ENCODE measurements around the gene PLCB4. TPM values are rescaled to one million over a fixed set of nuclear protein-coding genes. Genes with fewer than 3 reads are reported as not detected.

Gene PLCB4
- total RNA-seq, 4 donors from 2014 or later: 30.7 to 61.8 (median 47.6) TPM

DNA sequence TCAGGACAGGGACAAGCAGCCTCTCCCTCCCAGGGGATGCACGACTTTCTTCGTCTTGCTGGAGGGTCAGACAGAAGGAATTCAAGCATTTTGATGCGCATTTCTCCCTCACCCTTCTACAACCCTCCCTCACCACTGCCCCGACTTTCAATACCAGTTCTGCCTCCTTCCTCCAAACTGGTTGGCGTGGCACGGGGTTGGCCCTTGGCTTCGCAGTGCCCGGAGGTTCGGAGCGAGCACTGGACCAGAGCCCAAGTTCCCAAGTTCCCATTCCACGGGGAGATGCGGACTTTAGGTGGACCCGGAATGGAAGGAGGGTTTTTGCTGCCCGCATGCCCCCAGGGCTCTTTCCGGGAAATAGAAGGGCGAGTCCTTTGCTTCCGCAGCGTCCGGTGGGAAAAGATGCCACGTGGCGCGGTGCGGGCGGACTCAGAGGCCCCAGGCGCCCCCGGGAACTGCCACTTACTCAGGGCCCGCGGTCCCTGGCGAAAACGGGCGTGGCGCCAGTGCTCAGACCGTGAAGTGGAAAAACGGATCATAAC is 437.5 kb downstream of the PLCB4 start:
- peaks cover 4 to 30% (median 25%) of the 10 kb centered on the region in 4 donors for H3K4me1 ChIP-seq
- peaks cover 0 to 65% (median 12%) of the 10 kb centered on the region in 4 donors for H3K27me3 ChIP-seq
- no peak for DNase-seq (ENCODE audit: extremely low spot score)
- no peaks in the 10 kb centered on the region for H3K36me3 ChIP-seq
- H3K9me3 ChIP-seq: no peaks in the 10 kb centered on the region
- intact Hi-C loops (cut with DNase I): no loop called here
- TF ChIP-seq POLR2A (IDR thresholded peaks at IDR 0.05; ENCODE audit: low read depth) (no peak), EP300 (IDR thresholded peaks at IDR 0.05) (no peak), POLR2AphosphoS5 (IDR thresholded peaks at IDR 0.05) (no peak)
- TF ChIP-seq, protein P1, sequence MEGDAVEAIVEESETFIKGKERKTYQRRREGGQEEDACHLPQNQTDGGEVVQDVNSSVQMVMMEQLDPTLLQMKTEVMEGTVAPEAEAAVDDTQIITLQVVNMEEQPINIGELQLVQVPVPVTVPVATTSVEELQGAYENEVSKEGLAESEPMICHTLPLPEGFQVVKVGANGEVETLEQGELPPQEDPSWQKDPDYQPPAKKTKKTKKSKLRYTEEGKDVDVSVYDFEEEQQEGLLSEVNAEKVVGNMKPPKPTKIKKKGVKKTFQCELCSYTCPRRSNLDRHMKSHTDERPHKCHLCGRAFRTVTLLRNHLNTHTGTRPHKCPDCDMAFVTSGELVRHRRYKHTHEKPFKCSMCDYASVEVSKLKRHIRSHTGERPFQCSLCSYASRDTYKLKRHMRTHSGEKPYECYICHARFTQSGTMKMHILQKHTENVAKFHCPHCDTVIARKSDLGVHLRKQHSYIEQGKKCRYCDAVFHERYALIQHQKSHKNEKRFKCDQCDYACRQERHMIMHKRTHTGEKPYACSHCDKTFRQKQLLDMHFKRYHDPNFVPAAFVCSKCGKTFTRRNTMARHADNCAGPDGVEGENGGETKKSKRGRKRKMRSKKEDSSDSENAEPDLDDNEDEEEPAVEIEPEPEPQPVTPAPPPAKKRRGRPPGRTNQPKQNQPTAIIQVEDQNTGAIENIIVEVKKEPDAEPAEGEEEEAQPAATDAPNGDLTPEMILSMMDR (IDR thresholded peaks at IDR 0.05): no peak
- H3K4me3 ChIP-seq: peak overlapping the region in 3 of 4 donors; percentile 10 to 22 (median 15)
- 24% methylated on average over 15 of the region's 34 CpGs for WGBS
- no peak overlapping the region for H3K27ac ChIP-seq (replicated peaks in 1 of 4)

DNA sequence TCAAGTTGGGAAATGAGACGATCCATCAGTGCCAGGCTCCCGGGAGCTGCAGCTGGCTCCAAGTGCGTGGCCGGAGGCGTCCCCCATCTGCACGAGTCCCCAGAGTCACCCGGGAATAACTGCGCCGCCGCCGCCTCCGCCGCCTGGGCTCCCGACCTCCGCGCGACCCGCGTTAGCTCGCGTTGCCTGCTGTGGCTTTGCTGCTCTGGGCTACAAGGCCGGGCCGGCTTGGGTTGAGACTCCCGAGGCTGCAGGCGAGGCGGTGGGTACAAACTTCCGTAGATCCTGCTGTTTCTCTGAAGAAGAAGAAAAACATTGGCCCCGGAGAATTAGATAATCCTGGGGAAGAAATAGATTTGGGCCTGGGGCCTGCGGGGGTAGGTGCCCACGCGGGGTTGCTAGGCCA is 438.1 kb downstream of the PLCB4 start:
- no peaks in the 10 kb centered on the region for H3K36me3 ChIP-seq
- DNase-seq (ENCODE audit: extremely low spot score): no peak
- H3K27me3 ChIP-seq: peaks cover 0 to 70% (median 12%) of the 10 kb centered on the region in 4 donors
- 20% methylated on average over 17 of the region's 31 CpGs for WGBS
- H3K9me3 ChIP-seq: no peaks in the 10 kb centered on the region
- TF ChIP-seq EP300 (IDR thresholded peaks at IDR 0.05): no peak
- no peak for TF ChIP-seq POLR2AphosphoS5 (IDR thresholded peaks at IDR 0.05)
- no peak for TF ChIP-seq POLR2A (IDR thresholded peaks at IDR 0.05; ENCODE audit: low read depth)
- TF ChIP-seq, protein P1 (IDR thresholded peaks at IDR 0.05): no peak
- intact Hi-C loops (cut with DNase I): no loop called here
- H3K27ac ChIP-seq (replicated peaks in 1 of 4): no peak overlapping the region
- H3K4me3 ChIP-seq: peak overlapping the region in 3 of 4 donors; percentile 10 to 22 (median 15)
- H3K4me1 ChIP-seq: peaks cover 4 to 30% (median 25%) of the 10 kb centered on the region in 4 donors

DNA sequence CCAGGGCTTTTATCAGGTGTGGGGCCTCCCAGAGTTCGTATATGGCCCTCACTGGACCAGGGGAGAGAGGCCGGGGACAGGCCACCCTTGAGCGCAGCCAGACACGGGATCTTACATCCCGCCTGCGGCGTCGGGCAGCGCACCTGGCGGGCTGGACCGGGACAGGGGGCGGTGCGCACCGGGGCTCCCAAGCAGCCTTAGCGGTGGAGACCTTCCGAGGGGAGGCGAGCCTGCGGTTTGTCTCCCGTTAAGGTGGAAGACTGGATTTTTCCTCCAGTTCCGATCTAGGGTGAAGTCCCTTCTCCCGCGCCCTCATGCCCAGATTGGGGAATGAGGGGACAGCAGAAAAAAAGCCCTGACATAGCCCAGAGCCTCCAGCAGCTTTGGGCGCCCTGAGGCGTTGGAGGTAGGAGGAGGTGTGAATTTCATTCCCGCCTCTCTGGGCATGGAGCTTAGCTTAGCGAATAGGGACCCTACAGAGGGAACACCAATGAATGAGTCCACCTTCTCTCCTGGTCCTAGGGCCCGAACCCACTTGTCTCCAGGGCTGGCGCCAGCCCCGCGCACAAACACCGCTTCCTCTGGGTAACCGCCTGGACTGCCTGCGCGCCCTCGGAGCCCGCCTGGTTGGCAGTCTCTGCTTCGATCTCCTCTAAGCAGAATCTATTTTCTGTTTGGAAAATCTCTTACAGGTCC is 438.8 kb downstream of the PLCB4 start:
- H3K36me3 ChIP-seq: no peaks in the 10 kb centered on the region
- 18% methylated on average over 16 of the region's 37 CpGs for WGBS
- peaks cover 0 to 70% (median 12%) of the 10 kb centered on the region in 4 donors for H3K27me3 ChIP-seq
- H3K27ac ChIP-seq (replicated peaks in 1 of 4): no peak overlapping the region
- no peak for TF ChIP-seq POLR2A (IDR thresholded peaks at IDR 0.05; ENCODE audit: low read depth)
- no peak for TF ChIP-seq EP300 (IDR thresholded peaks at IDR 0.05)
- TF ChIP-seq POLR2AphosphoS5 (IDR thresholded peaks at IDR 0.05): no peak
- TF ChIP-seq, protein P1 (IDR thresholded peaks at IDR 0.05): no peak
- intact Hi-C loops (cut with DNase I): no loop called here
- DNase-seq (ENCODE audit: extremely low spot score): no peak
- peaks cover 4 to 30% (median 25%) of the 10 kb centered on the region in 4 donors for H3K4me1 ChIP-seq
- H3K4me3 ChIP-seq: no peak overlapping the region
- H3K9me3 ChIP-seq: no peaks in the 10 kb centered on the region

DNA sequence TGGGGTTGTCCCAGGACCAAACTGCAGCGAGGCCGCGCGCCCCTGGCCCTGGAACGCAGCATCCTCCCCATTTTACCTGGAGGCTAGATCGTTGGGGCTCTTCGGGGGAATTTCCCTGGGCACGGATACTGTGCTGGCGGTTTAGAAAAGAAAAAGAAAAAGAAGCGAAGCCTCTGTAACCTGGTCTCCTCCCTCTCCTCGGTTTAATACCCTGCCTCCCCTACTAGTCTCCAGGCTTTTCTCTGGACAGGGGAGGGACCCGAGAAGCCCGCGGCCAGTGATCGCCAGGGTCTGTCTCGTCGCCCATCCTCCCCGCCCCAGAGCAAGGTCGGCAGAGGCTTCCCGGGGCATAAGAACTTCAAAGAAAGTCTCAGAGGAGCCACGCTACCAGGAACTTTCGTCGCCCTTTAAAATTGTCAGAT is 439.4 kb downstream of the PLCB4 start:
- no peak for DNase-seq (ENCODE audit: extremely low spot score)
- TF ChIP-seq EP300 (IDR thresholded peaks at IDR 0.05): no peak
- TF ChIP-seq, protein P1 (IDR thresholded peaks at IDR 0.05): no peak
- no peak for TF ChIP-seq POLR2AphosphoS5 (IDR thresholded peaks at IDR 0.05)
- no peak for TF ChIP-seq POLR2A (IDR thresholded peaks at IDR 0.05; ENCODE audit: low read depth)
- intact Hi-C loops (cut with DNase I): no loop called here
- H3K27ac ChIP-seq (replicated peaks in 1 of 4): no peak overlapping the region
- peaks cover 0 to 70% (median 12%) of the 10 kb centered on the region in 4 donors for H3K27me3 ChIP-seq
- H3K36me3 ChIP-seq: no peaks in the 10 kb centered on the region
- H3K4me3 ChIP-seq: no peak overlapping the region
- H3K9me3 ChIP-seq: no peaks in the 10 kb centered on the region
- H3K4me1 ChIP-seq: peaks cover 4 to 30% (median 25%) of the 10 kb centered on the region in 4 donors
- 10% methylated on average over 23 of the region's 23 CpGs for WGBS
